Stimulated activated CD8-positive, alpha-beta memory T cell treated with anti-CD3 and anti-CD28 coated beads, Interleukin-12 subunit alpha, Interleukin-12 subunit beta, amount 100 ng/mL, for 1 hour (primary cell): ENCODE data around the gene NRGN.
A peak's percentile ranks its signal among the peaks of the same experiment; 100 is the strongest.
"Not testable (repeated sequence)": the region's sequence is repeated elsewhere in the genome, so short reads cannot be mapped to it uniquely, and the experiment has no call there.

ENCODE experiments used
- DNase-seq: peaks from one replicate; pipeline ENCODE4 v3.0.0-alpha.2; 2020; ENCODE audit warnings: low read depth

NRGN gene

DNA sequence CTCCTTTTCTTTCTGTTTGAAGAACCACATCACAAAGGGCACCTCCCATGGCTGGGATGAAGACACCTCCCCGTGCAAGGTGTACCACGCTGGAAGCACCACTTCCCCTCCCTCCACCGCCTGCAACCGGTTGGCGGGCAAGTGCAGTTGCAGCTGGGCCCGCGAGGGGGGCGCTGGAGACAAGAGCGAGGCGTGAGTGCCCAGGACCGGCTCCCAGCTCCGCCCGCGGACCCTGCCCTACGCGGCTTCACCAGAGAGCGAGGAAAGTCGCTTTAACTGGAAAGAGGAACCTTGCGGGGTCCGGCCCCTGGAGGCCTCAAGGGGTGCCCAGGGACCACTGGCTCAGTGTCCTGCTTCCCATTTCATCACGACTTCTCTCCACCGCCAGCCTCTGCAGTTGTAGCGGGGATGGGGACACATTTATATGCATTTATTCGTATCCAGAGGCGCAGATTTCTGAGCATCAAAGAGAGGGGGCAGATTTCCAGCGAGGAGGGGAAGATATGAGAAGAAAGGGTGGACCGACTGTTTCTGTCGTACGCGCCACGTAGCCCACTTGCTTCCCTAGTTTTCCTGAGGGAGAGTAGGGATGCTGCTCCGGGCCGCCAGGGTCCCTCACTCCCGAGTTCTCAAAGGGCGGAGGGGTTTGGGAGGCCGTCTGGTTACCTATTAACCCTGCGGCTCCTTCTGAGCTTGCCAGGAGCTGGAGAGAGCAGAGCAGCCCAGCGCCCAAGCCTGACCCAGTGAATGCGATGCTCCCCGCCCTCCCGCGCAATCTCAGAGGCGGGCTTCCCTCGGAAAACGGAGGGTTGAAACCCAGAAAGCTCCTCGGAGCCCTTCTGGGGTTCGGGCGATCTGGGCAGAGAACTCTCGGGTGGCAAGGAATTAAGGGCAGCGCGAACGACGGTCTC, 18.9 kb downstream of the NRGN start:
- DNase-seq = peak; percentile 24

DNA sequence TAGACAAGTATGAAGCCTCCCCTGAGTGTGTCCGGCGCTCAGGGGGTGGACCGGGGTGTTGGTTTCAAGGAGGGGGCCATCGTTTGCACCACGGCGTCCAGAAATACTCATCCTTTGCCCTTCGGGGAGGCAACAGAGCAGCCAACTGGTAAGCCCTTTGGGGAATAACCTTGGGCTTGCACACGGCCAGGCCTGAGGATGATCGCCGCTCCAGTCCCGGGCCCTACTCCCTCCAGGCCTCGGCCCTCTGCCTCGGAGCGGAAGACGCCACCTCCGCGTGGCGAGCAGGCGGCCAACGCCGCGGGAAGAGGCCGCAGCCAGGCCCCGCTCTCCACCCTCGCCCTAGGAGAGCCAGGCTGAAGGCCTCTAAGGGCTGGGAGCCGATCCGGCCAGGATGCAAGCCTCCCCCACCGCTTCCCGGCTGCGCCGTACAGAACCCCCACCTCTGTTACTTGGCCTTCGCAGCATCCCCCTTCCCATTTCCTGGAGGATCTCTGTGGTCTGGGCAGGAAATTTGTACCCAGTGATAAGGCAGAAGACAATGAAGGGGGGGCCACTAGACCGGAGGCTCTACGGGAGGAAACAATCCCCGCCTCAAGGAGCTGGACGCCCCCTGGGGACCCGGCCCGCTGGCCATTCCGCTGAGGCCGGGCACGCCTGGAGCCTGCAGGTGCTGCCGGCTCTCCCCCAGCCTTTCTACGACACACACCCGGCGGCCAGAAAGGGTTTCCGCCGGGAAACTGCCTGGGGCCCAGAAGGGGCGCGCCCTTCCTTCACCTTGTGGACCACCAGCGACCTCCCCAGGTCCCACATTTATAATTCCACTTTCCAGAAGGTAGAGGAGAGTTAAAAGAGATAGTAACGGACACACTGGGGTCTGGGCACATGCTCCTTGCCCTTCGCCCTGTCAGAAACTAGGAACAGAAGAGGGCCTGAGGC, 19.8 kb downstream of the NRGN start:
- DNase-seq = no peak

DNA sequence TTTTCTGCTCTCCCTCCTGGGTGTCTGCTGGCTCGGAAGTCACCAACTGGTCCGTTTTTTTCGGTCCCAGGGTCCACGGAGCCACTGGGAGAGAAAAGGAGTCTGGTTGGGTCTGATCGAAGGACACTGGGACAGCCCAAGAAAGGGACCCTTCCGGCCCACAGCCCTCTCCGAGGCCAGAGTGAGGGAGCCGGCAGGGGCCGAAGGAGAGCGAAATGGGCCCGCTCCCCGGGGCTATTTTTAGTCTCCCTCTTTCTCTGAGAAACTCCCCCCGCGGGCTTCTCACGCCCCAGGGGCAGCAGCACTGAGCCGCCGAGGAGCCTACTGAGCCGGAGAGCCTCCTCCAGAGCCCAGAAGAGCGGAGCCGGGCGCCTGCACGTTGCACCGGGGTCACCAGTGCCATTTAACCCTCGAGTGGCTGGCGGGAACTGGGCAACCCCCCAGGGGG, 20.5 kb downstream of the NRGN start:
- no peak for DNase-seq

DNA sequence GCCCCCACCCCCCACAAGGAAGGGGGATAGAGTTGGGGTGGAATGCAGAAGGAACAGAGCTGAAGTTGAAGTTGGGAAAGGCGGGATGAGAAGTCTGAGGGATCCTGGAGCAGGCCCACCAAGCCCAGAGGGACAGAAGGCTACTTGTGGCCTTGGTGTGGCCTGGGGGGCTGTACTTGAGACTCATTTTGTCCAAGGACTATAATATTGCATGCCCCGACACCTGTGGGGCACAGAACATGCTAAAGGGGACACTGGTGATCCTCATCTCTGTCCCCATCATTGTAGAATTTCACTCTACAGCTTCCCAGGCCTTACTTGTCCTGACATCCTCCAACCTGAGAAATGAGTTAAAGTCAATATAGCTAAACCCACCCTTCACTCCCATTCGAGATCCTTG, 21.1 kb downstream of the NRGN start:
- no peak for DNase-seq

DNA sequence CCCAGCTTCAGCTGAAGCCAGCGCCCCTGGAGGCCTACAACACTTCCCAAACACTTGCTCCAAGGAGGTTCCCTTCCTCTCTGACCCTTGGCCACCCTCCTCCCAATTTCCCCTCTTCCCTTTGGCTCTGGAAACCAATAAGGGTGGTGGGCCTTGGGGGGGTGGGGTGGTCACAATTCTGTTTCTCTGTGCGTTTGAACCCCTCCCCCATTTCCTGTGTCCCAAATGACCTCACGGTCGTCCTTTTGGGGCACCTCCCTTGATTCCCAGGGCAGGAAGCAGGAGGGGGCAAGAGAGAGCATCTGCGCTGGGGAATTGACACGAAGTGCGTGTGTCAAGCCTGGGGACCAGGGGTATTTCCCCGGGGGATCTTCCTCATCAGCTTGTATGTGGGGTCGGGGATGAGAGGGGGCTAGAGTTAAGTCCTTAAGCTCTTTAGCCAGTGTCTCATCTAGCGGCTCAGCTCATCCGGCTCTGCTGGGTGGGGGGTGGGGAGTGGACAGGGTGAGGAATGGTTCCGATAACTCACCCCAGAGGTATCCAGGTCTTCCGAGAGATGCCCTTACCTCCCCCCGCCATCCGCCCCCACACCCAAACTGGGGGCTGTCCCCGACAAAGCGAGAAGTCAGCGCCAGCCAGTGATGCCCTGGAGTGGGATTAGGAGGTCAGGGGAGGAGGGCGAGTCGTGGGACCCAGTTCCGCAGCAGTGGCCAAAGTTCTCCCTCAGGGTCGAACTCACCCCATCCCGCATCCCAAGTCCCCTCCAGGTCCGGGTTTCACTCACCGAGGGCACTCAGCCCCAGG, 21.8 kb downstream of the NRGN start:
- DNase-seq = no peak

DNA sequence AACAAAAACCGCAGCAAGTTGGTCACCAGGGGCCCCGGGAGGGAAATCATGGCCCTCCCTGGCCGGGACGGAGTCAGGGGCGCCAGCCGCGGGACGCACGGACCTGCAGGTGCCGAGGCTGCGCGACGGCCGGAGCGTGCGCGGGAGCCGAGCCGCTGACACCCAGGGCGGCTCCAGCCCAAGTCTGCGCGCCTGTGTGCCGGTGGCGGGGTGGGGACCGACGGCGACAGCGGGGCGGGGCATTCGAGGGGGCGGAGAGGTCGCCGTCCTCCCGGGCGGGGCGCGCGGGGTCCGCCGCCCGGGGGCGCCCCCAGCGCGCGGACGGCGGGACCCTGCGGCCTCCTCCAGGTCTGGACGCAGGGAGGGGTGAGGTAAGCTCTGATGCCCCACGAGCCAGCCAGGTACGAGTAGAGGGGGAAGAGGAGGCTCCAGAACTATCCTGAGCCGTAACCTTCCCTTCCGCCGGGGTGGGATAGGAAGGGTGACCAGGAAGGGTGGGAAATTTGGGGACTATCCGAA, 22.4 kb downstream of the NRGN start, which contains the start of gene ESAM:
Gene ESAM, minus strand, starts transcription at position 186 of the 519 bp plus-strand sequence. Its CDS starts 136 bp downstream, at position 50.
- DNase-seq = peak; percentile 45

DNA sequence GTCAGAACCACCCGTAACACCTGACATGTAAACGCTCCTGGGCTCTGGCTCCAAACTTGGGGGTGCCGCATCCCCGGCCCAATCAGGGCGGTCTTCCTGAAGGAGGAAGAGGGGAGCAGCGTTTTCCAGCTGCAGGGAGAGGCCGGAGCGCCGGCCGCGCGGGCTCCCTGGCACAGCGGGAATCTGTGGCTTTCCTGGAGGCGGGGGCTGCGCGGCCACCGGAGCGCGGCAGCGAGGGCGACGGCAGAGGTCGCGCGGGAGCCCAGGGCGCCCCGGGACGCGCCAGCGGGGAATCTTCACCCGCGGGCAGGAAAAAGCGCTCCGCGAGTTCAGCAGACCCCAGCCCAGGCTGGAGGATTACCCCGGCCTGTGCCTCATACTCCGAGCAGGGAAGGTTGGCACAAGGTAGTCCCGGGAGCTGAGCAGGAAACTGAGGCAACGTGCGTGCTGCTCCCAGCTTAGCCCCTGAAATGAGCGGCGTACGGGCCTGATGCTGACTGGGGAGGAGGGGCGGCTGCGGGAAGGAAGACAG, 22.9 kb downstream of the NRGN start:
- no peak for DNase-seq

DNA sequence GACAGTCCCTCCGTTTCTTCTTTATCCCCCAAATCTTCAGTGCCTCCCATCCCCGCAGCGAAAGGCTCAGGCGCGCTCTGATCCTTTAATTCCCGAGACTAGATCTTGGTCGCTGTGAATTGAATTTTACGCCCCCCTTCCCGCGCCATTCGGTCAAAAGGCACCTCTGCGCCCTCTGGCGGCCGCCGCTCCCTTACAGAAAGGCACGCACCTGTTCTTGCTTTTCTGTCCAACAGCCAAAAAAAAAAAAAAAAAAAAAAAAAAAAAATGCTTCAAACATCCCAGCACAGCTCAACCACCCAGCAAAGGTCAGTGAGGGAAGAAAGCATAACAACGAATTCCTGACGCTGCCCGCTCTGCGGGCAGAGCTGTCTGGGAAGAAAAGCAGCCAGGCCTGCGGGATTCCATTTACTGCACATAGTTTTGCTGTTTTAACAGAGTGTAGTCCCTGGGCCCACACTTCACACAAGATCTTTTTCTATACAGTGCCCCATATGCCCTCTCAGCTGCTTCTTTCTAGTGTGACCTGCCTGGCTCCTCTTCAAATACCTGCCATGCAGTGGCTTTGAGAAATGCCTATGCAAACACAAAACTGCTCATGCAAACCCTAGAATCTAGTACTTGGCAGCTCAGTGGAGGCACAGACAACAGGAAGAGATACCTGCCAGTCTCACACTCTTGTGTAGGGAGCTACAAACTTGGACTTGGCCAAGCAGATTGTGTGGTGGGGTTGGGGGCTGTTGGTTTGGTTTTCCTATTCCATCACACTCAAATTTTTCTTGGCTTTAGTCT, 23.6 kb downstream of the NRGN start:
- peak; percentile 79 for DNase-seq

DNA sequence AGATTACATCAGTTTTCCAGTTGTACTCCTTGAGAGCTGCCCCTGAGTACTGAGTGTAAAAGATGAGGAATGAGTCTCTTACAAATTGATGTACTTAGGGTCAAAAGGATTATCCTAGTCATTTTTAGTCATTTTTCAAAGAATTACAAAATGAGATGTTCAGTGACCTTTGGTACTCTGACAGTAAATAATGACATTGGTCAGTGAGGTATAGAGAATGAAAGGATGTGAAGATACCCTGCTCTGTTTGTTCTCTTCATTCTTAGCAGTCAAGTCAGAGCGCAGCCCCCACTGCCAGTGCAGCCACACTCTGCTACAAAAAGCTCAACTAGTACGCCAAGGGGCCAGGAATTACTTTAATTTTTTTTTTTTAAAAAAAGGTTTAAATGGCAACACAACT, 26.4 kb downstream of the NRGN start:
- no peak for DNase-seq

DNA sequence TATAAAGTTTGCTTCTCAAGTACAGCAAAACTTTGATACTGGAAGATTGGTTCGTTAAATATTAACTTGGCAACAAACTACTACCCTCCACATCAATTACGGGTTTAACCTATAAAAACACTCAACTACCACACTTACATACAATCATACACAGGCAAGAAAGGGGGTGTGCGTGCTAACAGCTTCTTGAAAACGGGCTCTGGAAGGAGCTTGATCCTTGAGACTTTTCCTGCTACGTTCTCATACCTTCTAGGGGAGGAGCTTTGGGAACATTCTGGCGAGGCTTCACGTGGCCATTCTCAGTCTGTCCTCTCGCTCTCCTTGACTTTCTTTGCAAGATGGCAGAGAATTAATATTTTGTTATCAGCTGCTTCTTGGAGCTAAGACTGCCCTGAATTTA, 29.2 kb downstream of the NRGN start:
- DNase-seq = no peak

DNA sequence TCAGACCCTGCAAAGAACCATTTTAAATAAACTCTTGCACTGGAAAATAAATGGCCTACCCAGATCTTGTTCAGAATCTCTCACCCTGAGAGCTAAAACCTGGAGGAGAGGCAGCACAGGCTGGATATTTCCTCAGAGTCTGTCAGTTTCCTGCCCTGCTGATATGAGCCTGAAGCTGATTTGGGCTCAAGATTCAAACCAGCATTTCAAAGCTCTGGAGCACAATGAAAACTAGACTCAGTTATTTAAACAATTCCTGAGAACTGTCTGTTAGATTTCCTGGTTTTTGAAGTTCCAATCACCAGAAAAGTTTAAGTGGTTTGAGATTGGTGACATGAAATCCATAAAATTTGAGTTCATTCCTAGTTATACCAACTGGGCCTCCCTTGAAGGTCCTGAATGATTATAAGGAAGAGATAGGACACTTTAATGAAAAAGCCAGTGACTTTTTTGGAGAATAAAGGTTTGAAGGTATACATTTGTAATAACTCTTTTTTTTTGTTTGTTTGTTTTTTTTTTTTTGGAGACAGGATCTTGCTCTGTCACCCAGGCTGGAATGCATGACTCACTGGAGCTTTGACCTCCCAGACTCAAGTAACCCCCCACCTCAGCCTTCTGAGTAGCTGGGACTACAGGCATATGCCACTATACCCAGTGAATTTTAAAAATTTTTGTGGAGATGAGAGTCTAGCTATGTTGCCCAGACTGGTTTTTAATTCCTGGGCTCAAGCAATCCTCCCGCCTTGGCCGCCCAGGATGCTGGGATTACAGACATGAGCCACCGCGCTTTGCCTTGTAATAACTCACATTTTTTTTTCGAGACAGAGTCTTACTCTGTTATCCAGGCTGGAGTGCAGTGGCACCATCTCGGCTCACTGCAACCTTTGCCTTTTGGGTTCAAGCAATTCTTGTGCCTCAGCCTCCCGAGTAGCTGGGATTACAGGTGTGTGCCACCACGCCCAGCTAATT, 30.3 kb downstream of the NRGN start:
- DNase-seq = no peak

DNA sequence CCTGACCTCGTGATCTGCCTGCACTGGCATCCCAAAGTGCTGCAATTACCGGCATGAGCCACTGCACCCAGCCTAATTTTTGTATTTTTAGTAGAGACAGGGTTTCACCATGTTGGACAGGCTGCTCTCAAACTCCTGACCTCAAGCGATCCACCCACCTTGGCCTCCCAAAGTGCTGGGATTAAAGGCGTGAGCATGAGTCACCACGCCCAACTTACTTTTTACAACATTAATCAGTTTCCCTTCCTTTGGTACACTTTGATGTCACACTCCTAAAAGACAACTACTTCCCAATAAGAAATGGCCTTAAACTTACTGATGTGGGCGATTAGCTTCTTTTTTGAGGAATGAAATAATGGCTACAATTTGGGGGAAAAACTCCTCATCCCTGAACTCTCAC, 31.2 kb downstream of the NRGN start:
- DNase-seq = not testable (repeated sequence)

DNA sequence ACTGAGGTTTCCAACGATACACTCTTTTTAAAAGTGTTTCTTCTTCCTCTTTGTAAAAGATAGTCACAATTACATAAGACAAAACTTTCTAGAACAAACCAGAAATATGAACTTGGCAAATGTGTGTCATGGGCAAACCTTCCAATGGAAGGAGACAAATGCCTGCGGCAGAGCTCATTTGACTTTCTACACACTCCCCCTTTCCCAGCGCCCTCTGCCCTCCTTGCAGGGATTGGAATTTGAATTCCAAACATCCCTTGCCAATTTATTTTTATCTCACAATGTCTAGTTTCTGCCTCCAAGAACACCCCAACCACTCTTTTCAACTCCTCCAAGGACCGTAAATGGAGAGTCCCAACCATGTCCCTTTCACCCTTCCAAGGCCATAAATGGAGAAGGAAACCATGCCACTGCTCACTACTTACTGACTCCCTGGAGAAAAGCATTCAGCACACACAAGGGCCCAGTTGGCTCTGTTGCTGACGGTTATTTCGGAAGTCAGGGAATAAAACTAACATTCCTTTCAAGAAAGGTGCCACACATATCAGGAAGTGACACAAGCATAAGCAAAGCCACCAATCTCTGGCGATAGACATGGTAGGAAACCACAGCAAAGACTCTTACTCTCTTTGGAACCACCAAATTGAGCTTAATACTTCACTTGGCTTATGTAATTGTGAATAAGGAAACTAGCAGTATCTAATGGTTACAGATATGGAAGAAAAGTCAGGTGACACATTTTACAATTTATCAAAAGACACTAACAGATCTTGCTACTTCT, 37.3 kb downstream of the NRGN start:
- DNase-seq = no peak

DNA sequence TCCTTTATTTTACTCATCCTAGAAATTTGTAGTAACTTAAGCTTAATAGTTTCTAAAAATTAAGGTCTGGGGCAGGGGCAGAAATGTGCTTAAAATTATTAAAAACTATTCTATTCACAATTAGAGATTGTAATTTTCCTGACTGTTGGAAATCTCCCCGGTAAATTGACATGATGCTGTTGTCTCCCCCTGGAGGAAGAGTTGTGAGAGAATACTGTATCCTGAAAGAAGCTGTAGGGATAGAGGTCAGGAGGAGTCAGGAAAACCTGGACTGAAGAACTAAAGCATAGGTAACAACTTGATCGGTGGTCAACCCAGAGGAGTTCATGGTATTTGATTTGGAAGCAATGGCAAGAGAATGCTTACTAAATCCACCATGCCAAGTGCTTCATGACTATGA, 38.5 kb downstream of the NRGN start:
- DNase-seq = no peak

DNA sequence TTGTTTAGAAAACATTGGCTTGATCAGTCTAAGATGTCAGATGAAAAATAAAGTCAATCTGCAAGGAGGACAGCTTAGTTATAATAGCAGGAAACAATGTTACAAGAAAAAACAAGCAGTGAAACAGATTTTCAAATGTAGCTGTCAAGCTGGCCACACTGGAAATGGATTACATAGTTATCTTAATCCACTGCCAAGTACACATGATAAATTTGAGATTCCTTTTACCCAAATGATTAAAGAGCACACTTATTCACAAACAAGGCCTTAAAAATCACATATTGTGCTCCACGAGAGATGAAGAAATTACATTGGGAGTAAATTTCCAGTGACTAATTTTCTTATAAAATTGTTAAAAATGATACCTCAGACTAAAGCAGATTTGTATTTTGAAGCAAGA, 39.8 kb downstream of the NRGN start:
- no peak for DNase-seq

DNA sequence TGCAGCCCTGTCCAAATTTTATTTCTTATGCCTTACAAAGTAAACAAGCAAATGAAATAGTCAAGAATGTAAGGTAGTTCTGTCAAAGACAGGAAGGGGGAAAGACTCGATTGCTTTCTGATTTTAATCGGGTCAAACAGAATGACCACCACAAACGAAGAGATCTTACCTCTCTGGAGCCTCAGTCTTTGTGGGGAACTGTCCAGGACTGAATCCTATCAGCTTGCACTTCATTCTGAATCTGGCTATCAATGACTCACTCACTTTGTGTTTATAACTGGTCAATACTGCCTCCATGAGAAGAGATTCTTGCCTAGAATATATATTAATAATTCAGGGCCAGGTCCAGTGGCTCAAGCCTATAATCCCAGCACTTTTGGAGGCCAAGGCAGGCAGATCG, 43.3 kb downstream of the NRGN start:
- DNase-seq = no peak

DNA sequence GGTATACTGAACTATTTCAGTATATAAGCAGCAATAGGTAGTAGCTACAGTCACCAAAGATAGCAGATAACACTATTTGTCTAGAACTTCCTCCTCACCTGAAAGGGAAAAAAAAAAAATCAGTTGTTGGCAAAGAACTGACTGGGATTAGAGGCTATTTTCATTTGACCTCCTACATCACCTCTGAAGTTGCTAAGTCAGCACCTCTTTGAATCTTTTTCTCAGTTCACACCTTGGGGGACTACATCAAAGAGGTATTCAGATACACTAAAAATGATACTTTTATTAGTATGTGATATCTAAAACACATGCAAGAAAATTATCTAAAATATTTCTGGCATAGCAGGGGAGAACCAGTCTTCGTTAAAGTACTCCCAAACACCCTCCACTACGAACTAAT, 44.3 kb downstream of the NRGN start:
- no peak for DNase-seq

DNA sequence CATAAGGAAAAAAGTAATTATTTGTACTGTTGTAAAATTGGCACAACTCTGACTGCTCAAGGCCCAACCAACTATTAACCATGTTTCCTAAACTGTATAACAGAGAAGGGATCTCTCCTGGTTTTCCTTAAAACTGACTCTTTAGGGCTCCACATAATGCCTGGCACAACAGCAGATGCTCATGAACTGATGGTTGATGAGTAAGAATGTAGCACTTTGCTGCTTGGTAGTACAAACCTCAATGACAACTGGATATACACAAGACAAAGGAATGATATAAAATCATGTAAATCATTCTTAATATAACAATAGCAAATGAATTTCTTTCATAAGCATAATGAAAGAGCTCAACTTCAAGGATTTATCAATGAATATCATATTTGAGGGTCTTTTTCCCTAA, 48.8 kb downstream of the NRGN start:
- DNase-seq = no peak
